Gastrocnemius medialis (tissue), 4 donors: Measurements from ENCODE around the gene CGNL1. TPM values are rescaled to one million over a fixed set of nuclear protein-coding genes. Genes with fewer than 3 reads are reported as not detected.

Experiments used
- ATAC-seq, 2 donors: fragments of 150-250 bp; one replicate each; pipeline ENCODE4 v1.9.1; 2016
- DNase-seq, 2 donors: peaks; one replicate each; pipeline ENCODE4 v3.0.0-alpha.2; 2019
- H3K27ac ChIP-seq, 4 donors: fragments of 200-600 bp; sonication (generic); 1 replicate in 1 of 4; 2 replicates in 3 of 4; pipeline ENCODE4 v1.5.1; 2016 to 2018; ENCODE audit warnings: mild to moderate bottlenecking in 2 of 4, moderate library complexity in 1 of 4
- H3K27me3 ChIP-seq, 3 donors: fragments of 200-600 bp; sonication (generic) in 2 of 3; 1 replicate in 1 of 3; 2 replicates in 2 of 3; pipeline versions ENCODE4 v1.5.1 to v1.6.0; 2016 to 2019; ENCODE audit warnings: mild to moderate bottlenecking in 1 of 3, moderate library complexity in 1 of 3
- H3K36me3 ChIP-seq, 2 donors: fragments of 200-600 bp; sonication (generic) in 1 of 2; one replicate each; pipeline ENCODE4 v1.5.1; 2017 to 2018
- H3K4me1 ChIP-seq, 2 donors: fragments of 200-600 bp; sonication (generic) in 1 of 2; one replicate each; pipeline ENCODE4 v1.5.1; 2016 to 2017; ENCODE audit warnings: mild to moderate bottlenecking in 2 of 2
- H3K4me3 ChIP-seq, 4 donors: fragments of 200-600 bp; sonication (generic) in 3 of 4; 1 replicate in 1 of 4; 2 replicates in 3 of 4; pipeline ENCODE4 v1.5.1; 2016 to 2019; ENCODE audit warnings: mild to moderate bottlenecking in 2 of 4
- H3K9me3 ChIP-seq, 3 donors: fragments of 200-600 bp; sonication (generic) in 2 of 3; 1 replicate in 1 of 3; 2 replicates in 2 of 3; pipeline ENCODE4 v1.5.1; 2016 to 2019
- POLR2A ChIP-seq, 2 donors: fragments of 450-650 bp; IDR thresholded peaks; one replicate each; pipeline ENCODE4 v1.6.1; 2017; ENCODE audit warnings: antibody characterized with exemption in 2 of 2, mild to moderate bottlenecking in 2 of 2, moderate library complexity in 2 of 2
- in situ Hi-C, 4 donors: fragments of 200-750 bp; cut with MboI; loops; one replicate each; pipeline versions ENCODE4 v1.15.0 to v1.8.0; 2017; ENCODE audit warnings: low sequenced_read_pairs in 4 of 4
- intact Hi-C: fragments of 100-400 bp; cut with DNase I; formaldehyde crosslinking; loops from one replicate; pipeline ENCODE4 v1.15.1; 2023; ENCODE audit warnings: low total_unique reads
- total RNA-seq, 4 donors: library from RNA; depleted of rRNA; stranded (reverse); fragments of >200 nt; gene quantifications; one replicate each; pipeline versions ENCODE4 v1.1.0 to v1.2.3, GENCODE V29; 2016
- TF ChIP-seq, protein P1 (sequence below), 5 experiments: fragments of 450-650 bp in 3 of 5; fragments of 200-600 bp in 2 of 5; sonication (generic) in 2 of 5; IDR thresholded peaks in 4 of 5; conservative IDR thresholded peaks in 1 of 5; 1 replicate in 4 of 5; 2 replicates in 1 of 5; pipeline ENCODE4 v1.5.1; 2016 to 2019; ENCODE audit warnings: antibody characterized with exemption in 5 of 5, mild to moderate bottlenecking in 3 of 5, moderate library complexity in 3 of 5

CGNL1 gene
- total RNA-seq, 4 donors from 2014 or later, result 0.15 to 0.85 (median 0.49) TPM

- Histone ChIP-seq H3K36me3 (no peaks in the 10 kb centered on the region), H3K9me3 (no peaks in the 10 kb centered on the region), H3K27me3 (no peaks in the 10 kb centered on the region), H3K4me1 (peaks cover 25 to 34% of the 10 kb centered on the region in 2 donors), H3K27ac (peak overlapping the region; percentile 71 to 84 (median 78)), H3K4me3 (no peak overlapping the region)
- in situ Hi-C loops, result loop anchor here (10.0 to 25.0 kb wide), 5 partner anchors 93 to 510 kb away; partner anchors contain the start of gene ALDH1A2 (in 1 of the 4)
- intact Hi-C loops, result loop anchor here (10.0 kb wide), 1 partner anchor 513 kb away; the partner anchor contains the start of gene ALDH1A2
- TF ChIP-seq, protein P1, sequence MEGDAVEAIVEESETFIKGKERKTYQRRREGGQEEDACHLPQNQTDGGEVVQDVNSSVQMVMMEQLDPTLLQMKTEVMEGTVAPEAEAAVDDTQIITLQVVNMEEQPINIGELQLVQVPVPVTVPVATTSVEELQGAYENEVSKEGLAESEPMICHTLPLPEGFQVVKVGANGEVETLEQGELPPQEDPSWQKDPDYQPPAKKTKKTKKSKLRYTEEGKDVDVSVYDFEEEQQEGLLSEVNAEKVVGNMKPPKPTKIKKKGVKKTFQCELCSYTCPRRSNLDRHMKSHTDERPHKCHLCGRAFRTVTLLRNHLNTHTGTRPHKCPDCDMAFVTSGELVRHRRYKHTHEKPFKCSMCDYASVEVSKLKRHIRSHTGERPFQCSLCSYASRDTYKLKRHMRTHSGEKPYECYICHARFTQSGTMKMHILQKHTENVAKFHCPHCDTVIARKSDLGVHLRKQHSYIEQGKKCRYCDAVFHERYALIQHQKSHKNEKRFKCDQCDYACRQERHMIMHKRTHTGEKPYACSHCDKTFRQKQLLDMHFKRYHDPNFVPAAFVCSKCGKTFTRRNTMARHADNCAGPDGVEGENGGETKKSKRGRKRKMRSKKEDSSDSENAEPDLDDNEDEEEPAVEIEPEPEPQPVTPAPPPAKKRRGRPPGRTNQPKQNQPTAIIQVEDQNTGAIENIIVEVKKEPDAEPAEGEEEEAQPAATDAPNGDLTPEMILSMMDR (IDR thresholded peaks at IDR 0.05 in 4 of 5, conservative IDR thresholded peaks at IDR 0.05 in 1 of 5), result no peak
- no peak for TF ChIP-seq POLR2A (IDR thresholded peaks at IDR 0.05)
- no peak for ATAC-seq
- DNase-seq, result no peak
Observed at GRCh38 chr15:57551715-57552677, 175.7 kb downstream of the CGNL1 start.

GRCh38 chr15:57552678-57553334 lies 176.5 kb downstream of the CGNL1 start:
- H3K9me3 ChIP-seq, result no peaks in the 10 kb centered on the region
- H3K4me1 ChIP-seq, result peaks cover 25 to 34% of the 10 kb centered on the region in 2 donors
- DNase-seq (no peak), ATAC-seq (no peak)
- intact Hi-C loops, result loop anchor here (10.0 kb wide), 1 partner anchor 512 kb away; the partner anchor contains the start of gene ALDH1A2
- no peak for TF ChIP-seq POLR2A (IDR thresholded peaks at IDR 0.05)
- TF ChIP-seq, protein P1 (IDR thresholded peaks at IDR 0.05 in 4 of 5, conservative IDR thresholded peaks at IDR 0.05 in 1 of 5), result no peak
- H3K4me3 ChIP-seq, result no peak overlapping the region
- in situ Hi-C loops, result loop anchor here (10.0 to 25.0 kb wide), 5 partner anchors 92 to 509 kb away; partner anchors contain the start of gene ALDH1A2 (in 1 of the 4)
- no peaks in the 10 kb centered on the region for H3K27me3 ChIP-seq
- peak overlapping the region; percentile 53 to 84 (median 77) for H3K27ac ChIP-seq
- H3K36me3 ChIP-seq, result no peaks in the 10 kb centered on the region

DNA sequence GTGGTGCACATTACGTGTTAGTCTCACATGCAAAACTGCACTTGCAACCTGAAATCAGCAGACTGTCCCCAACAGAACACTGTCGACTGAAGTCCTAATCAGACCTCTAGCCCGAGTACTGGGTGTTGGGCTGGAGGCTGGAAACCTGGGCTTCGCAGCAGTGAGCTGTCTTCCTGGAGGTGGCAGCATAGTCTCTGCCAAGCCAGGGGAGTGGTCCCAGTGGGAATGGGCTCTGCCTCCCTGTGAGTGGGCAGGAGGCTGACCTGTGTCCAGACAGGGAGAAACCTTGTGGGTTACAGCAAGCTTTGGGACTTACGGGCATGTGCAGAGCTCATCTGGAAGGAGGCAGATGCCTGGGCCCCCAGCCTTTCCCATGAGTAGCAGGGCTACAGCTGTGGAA lies 177.2 kb downstream of the CGNL1 start:
- in situ Hi-C loops (loop anchor here (10.0 to 25.0 kb wide), 5 partner anchors 91 to 509 kb away; partner anchors contain the start of gene ALDH1A2 (in 1 of the 4)), intact Hi-C loops (loop anchor here (10.0 kb wide), 1 partner anchor 511 kb away; the partner anchor contains the start of gene ALDH1A2)
- peak overlapping the region in 2 of 4 donors; percentile 71 to 83 for H3K27ac ChIP-seq

More for the DNA sequence above, 177.2 kb downstream of the CGNL1 start:
- Histone ChIP-seq H3K27me3 (no peaks in the 10 kb centered on the region), H3K4me3 (no peak overlapping the region), H3K9me3 (no peaks in the 10 kb centered on the region), H3K36me3 (no peaks in the 10 kb centered on the region), H3K4me1 (peaks cover 25 to 34% of the 10 kb centered on the region in 2 donors)
- TF ChIP-seq, protein P1 (IDR thresholded peaks at IDR 0.05 in 4 of 5, conservative IDR thresholded peaks at IDR 0.05 in 1 of 5), result no peak
- no peak for TF ChIP-seq POLR2A (IDR thresholded peaks at IDR 0.05)
- DNase-seq (no peak), ATAC-seq (no peak)
